Lung microvascular endothelial cell (primary cell): ENCODE results near the gene MAPK12. TPM values are rescaled to one million over a fixed set of nuclear protein-coding genes. Genes with fewer than 3 reads are reported as not detected.
A peak's percentile ranks its signal among the peaks of the same experiment; 100 is the strongest.

Experiments used
- DNase-seq, 2 donors: peaks; one replicate each; pipeline versions ENCODE4 v3.0.0 to v3.0.0-alpha.2; 2010; ENCODE audit warnings: low read depth in 2 of 2
- total RNA-seq: library from RNA; depleted of rRNA; stranded (reverse); fragments of >200 nt; gene quantifications from 2 replicates; pipeline ENCODE4 v1.2.1, GENCODE V29; 2014

MAPK12 gene
- total RNA-seq, 1 donor from 2014 or later, result 53.6 TPM

GRCh38 chr22:50268655-50269113 lies 7.2 kb upstream of the MAPK12 start:
- DNase-seq, result peak; percentile 21 to 54

DNA sequence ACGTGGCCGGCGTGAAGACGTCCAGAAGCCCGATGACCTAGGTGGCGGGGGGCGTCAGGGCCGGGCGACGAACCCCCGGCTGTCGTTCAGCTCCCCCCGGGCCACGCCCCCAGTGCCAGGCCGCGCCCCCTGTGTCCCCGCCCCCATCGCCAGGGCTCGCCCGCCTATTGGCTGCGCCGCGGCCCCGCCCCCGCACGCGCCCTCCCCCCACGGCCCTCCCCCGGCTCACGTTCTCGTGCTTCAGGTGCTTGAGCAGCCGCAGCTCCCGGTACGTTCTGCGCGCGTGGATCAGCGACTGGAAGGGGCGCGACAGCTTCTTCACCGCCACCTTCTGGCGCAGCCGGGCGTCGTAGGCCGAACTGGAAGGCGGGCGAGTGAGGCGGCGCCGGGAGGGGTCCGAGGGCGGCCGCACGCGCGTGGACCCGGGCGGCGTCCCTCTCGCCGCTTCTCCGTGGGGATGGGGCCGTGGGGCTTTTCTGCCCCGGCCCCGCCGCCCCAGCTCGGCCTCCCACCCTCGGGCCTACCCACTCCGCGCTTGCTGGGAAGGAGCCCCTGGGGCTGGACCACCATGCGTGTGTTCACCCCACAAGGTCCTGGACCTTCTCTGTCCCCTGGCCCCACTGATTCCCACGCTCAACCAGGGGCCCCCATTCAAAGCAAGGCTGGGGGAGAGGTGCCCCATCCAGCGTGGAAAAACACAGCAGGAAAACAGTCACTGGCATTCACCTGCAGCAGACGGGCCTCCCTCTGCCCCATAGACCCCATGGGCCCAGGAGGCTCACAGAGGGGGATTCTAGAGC lies 6.3 kb upstream of the MAPK12 start:
- DNase-seq, result peak; percentile 39 to 72

- DNase-seq, result no peak
Measured at GRCh38 chr22:50266994-50267393, 5.5 kb upstream of the MAPK12 start.

- no peak for DNase-seq
Measured at GRCh38 chr22:50264946-50265669, 3.6 kb upstream of the MAPK12 start.

GRCh38 chr22:50264104-50264745 lies 2.7 kb upstream of the MAPK12 start:
- DNase-seq, result no peak

DNA sequence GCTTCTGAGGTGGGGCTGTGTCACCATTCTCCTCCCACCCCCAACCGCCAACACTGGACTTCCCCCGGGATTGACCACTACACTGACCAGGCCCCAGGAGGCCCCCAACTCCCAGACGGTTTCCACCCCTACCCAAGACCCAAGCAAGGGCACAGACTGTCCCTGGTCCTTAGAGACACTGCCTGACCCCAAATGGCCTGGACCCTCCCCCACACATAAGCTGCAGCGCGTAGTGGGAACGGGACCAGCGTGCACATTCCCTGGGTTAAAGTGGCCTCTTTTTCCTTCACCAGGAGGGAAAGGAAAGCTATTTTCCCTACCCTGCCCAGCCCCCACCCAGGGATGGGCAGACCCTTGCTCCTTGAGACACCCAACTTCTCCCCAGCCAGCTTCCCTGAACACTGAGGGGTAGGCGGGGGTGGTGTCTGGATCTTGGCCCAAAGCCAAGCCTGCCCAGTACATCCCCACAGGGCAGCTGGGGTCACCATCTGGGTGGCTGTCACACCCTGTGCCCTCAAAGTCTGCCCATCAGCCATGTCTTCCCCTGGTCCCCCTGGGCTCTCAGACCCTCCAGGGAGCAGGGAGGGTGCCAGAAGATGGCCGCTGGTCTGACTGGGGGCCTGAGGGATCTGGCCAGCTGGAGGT lies 1.6 kb upstream of the MAPK12 start:
- DNase-seq, result no peak

DNA sequence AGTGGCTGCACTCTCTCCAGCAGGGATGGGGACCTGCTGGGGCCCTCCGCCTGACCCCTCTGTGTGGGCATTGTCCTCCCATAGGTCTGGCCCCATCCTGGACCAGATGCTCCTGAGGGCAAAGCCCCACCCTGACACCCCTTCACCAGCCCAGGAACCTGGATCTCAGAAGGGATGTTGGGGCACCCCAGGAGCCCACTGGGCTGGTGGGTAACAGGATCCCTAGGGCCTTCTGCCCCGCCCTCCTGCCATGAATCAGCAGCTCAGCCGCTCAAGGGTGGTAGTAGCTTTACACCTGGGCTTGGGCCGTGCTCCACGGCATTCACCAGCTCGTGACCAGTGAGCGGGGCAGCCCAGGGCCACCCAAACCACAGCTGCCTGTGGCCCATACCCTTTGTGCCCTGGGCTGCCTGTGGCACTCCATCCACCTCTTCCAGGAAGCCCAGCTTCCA lies 1.0 kb upstream of the MAPK12 start:
- DNase-seq, result no peak

DNA sequence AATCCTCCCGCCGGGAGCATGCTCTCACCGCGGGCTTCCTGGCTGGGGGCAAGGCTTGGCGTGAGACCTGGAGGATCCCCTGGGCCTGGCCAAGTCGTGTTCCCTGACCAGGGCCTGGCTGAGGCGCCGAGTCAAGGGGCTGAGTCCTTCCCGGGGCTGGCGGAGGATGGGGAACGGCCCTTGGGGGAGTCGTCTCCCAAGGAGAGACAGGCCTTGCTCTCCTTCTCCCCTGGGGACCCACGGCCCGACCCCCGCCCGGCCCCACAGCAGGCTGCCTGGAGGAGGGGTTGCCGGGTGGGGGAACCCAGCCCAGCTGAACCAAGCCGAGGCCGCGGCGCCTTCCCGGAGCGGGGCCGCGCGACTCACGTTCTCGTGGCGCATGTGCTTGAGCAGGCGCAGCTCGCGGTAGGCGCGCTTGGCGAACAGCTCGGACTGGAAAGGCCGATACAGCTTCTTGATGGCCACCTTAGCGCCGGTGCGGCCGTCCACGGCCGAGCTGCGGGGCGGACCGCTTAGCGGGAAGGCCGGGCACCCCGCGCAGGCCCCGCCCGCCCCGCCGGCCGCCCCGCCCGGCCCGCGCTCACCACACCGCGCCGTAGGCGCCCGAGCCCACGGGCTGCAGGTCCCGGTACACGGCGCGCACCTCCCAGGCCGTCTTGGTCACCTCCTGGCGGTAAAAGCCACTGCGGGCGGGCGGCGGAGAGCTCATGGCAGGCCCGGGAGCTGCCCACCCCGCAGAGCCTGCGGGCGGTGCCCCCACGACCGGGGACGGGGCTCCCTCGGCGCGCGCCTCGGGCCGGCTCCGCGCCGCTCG lies 475 bp downstream of the MAPK12 start:
- peak; percentile 57 to 75 for DNase-seq

DNA sequence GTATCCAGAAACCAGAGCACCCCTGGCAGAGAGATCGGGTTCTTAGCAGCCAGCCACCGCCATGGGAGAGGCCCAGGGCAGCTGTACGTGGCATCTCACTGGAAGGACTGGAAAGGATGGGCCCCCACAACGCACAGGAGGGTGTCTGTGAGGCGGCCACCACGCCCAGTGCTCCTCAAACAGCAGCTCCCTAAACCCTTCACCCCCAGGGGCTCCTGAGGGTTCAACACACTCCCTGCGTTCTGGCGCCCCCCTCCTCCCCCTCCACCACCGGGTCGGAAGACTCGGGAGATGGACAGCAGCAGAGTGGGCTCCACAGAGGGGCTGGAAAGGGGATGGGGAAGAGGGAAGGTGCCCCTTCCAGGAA lies 1.1 kb downstream of the MAPK12 start:
- DNase-seq, result no peak

DNA sequence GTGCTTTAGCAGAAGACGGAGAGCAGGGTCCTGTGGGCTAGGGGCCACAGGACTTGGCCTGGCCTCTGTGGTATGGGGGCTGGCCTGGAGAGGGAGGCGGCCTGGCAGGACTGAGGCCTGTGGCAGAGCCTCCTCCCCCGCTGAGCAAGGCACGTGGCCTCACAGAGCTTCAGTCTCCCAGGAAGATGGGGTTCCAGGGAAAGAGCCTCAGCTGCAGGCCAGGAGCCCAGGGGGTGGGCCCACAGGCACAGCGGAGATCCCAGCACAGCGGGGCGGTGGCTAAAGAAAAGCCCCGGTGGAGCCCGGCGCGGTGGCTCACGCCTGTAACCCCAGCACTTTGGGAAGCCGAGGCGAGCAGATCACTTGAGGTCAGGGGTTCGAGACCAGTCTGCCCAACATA lies 2.2 kb downstream of the MAPK12 start:
- DNase-seq, result no peak

DNA sequence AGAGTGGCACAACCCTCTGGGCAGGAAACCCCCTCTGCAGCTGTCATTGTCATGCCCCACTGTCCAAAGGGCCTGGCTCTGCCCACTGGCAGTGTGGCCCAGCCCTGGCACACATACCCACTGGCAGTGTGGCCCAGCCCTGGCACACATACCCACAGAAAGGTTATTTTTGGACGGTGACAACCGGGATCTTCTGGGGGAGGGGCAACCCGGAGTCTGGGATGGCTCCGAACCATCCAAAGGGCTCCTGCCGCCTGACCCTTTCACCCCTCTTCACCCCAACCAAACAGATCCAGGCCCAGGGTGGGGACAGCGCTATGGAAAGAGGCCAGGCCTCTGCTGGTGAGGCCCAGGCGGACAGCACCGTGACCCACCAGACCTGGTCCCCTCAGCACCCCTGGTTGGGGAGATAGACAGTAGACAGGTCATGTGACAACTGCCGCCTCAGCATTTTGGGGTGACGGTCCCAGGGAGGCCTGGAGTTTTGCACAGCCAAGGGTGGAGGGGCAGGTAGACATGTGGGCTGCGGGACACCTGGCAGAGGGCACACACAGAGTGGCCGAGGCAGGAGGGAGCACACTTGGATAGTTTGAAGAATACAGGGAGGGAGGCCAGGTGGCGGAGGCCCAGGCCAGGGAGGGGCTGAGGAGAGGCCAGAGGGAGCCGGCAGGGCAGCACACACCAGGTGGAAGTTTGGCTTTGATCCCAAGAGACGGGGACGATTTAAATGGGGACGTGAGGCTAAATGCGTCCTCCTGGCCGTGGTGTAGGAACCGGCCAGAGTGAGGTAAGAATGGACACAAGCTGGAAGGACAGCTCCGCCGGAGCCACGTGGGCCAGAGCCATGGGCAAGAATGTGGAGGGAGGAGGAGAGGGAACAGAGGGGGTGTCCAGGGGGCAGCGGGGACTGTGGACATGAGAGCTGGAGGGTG lies 2.9 kb downstream of the MAPK12 start:
- no peak for DNase-seq

DNA sequence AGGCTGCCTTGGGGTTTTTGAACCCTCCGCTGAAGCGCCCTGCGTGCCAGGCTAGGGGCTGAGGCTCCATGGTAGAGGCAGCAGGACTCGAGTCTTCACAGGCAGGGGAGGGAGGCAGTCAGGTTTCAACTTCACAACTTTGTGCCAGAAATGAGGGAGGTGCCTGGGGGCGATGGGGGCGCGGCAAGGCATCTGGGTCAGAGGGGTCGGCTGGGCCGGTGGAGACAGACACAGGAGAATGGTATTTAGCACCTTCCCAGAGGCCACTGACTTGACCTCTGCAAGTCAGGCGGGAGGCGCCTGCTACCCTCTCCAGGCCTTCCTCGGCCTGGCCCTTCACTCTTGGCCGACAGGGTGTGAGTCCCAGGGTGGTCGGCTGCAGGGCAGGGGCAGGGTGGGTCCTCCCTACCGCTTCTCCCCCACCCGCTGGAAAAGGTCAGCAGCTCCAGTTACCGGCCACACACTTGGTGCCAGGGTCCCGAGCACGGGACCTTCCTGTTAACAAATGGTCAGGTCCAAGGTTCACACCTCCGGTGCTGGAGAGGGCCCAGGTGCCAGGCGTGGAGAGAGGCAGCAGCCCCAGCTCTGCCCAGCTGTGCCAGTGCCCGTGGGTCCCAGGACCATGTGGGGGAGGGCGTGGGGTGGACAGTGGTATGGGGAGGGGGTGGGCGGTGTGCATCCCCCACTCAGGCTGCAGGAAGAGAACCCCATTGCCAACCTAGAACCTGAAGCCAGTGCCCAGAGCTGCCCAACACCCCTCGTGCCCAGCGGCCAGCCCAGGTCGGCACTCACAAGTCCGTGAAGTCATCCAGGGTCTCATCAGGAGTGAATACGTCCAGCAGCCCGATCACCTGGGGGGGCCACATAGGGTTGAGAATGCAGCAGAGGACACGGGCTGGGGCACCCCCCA lies 3.8 kb downstream of the MAPK12 start:
- DNase-seq, result no peak

GRCh38 chr22:50257041-50257440 lies 4.4 kb downstream of the MAPK12 start:
- DNase-seq, result no peak

GRCh38 chr22:50256258-50256862 lies 5.1 kb downstream of the MAPK12 start:
- DNase-seq, result no peak

DNA sequence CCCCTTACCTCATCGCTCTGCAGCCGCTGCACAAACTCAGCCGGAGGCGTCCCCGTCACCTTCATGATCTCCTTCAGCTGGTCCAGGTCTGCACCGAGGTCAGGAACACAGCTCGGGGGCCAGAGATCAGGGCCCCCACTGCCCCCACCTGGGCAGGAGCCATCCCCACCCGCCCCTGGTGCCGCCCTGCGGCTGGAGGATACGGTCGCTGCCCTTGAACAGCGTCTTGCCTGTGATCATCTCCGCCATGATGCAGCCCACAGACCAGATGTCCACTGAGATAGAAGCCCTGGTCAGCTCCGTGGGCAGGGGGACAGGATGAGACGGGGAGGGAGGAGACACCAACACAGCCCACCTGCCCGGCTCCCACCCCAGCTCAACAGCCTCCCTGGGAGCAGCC lies 5.9 kb downstream of the MAPK12 start:
- DNase-seq, result no peak

DNA sequence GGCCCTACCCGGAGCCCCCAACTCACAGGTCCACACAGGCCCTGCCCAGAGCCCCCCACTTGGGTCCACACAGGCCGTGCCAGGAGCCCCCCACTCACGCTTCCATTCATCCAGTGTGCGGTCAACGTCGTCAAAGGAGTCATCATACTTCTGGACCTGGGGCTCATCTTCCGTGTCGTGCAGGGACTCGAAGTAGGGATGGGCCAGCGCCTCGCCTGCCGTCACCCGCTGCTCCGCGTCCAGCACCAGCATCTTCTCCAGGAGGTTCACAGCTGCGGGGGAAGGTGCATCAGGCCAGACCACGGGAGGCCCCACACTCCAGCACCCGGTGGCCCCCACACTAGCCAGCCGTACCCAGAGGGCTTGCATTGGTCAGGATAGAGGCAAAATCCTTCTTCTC lies 6.4 kb downstream of the MAPK12 start:
- no peak for DNase-seq

- DNase-seq, result no peak
Measured at GRCh38 chr22:50253941-50254340, 7.5 kb downstream of the MAPK12 start.
